H9 (cell line): Measurements from ENCODE around the gene ZNF385B. TPM values are rescaled to one million over a fixed set of nuclear protein-coding genes. Genes with fewer than 3 reads are reported as not detected.
A peak's percentile ranks its signal among the peaks of the same experiment; 100 is the strongest.

ENCODE experiments used
- DNase-seq: peaks from one replicate; pipeline ENCODE4 v3.0.0-alpha.2; 2017
- H2AFZ ChIP-seq: one replicate; pipeline ENCODE4 v1.6.1; 2013; ENCODE audit warnings: mild to moderate bottlenecking, low read length, control low read depth, moderate library complexity
- H2AK5ac ChIP-seq: 2 replicates; pipeline ENCODE4 v1.6.1; 2013; ENCODE audit warnings: low read length, control low read depth, mixed read lengths; ENCODE audit not compliant: insufficient read length
- H2BK120ac ChIP-seq: one replicate; pipeline ENCODE4 v1.6.1; 2013; ENCODE audit warnings: low read depth, mild to moderate bottlenecking, low read length, control low read depth, inconsistent platforms; ENCODE audit not compliant: poor library complexity, severe bottlenecking
- H2BK12ac ChIP-seq: 2 replicates; pipeline ENCODE4 v1.6.1; 2013; ENCODE audit warnings: low read length, control low read depth, mixed read lengths, low read depth; ENCODE audit not compliant: insufficient read length
- H2BK15ac ChIP-seq: 2 replicates; pipeline ENCODE4 v1.6.1; 2013; ENCODE audit warnings: low read depth, low read length, control low read depth
- H2BK20ac ChIP-seq: one replicate; pipeline ENCODE4 v1.6.1; 2013; ENCODE audit warnings: low read depth, mild to moderate bottlenecking, low read length, control low read depth, inconsistent platforms; ENCODE audit not compliant: poor library complexity, severe bottlenecking
- H2BK5ac ChIP-seq: 2 replicates; pipeline ENCODE4 v1.6.1; 2013; ENCODE audit warnings: low read length, control low read depth, mixed read lengths; ENCODE audit not compliant: insufficient read length
- H3K14ac ChIP-seq: 2 replicates; pipeline ENCODE4 v1.6.1; 2013; ENCODE audit warnings: low read length, control low read depth; ENCODE audit not compliant: insufficient read depth
- H3K18ac ChIP-seq: 2 replicates; pipeline ENCODE4 v1.6.1; 2013; ENCODE audit warnings: low read depth, mild to moderate bottlenecking, mixed read lengths, low read length, control low read depth; ENCODE audit not compliant: insufficient read length
- H3K23ac ChIP-seq: 2 replicates; pipeline ENCODE4 v1.6.1; 2013; ENCODE audit warnings: low read length, control low read depth, mixed read lengths, low read depth; ENCODE audit not compliant: insufficient read length
- H3K23me2 ChIP-seq: 2 replicates; pipeline ENCODE4 v1.6.1; 2013; ENCODE audit warnings: low read depth, mild to moderate bottlenecking, mixed read lengths, low read length, control low read depth; ENCODE audit not compliant: insufficient read length, poor library complexity, severe bottlenecking
- H3K27ac ChIP-seq: 2 replicates; pipeline ENCODE4 v1.5.1; 2013; ENCODE audit warnings: low read length, control low read depth, mixed read lengths, low read depth; ENCODE audit not compliant: insufficient read length
- H3K27me3 ChIP-seq: 2 replicates; pipeline ENCODE4 v1.6.1; 2013; ENCODE audit warnings: low read length, control low read depth, inconsistent platforms; ENCODE audit not compliant: insufficient read depth
- H3K4ac ChIP-seq: 2 replicates; pipeline ENCODE4 v1.6.1; 2013; ENCODE audit warnings: low read depth, mild to moderate bottlenecking, control low read depth, inconsistent platforms, low read length, moderate library complexity
- H3K4me1 ChIP-seq: 2 replicates; pipeline ENCODE4 v1.6.1; 2013; ENCODE audit warnings: low read length, control low read depth, inconsistent platforms; ENCODE audit not compliant: insufficient read depth
- H3K4me2 ChIP-seq: 2 replicates; pipeline ENCODE4 v1.6.1; 2013; ENCODE audit warnings: low read length, control low read depth, mixed read lengths; ENCODE audit not compliant: insufficient read length, insufficient read depth
- H3K56ac ChIP-seq: 2 replicates; pipeline ENCODE4 v1.6.1; 2013; ENCODE audit warnings: low read depth, mild to moderate bottlenecking, mixed read lengths, low read length, control low read depth; ENCODE audit not compliant: insufficient read length
- H3K79me1 ChIP-seq: 2 replicates; pipeline ENCODE4 v1.6.1; 2013; ENCODE audit warnings: low read depth, mild to moderate bottlenecking, moderate library complexity, low read length, control low read depth, inconsistent platforms; ENCODE audit not compliant: insufficient read depth, poor library complexity, severe bottlenecking
- H3K79me2 ChIP-seq: 2 replicates; pipeline ENCODE4 v1.6.1; 2013; ENCODE audit warnings: low read length, control low read depth, inconsistent platforms; ENCODE audit not compliant: insufficient read depth
- H3K9ac ChIP-seq: 2 replicates; pipeline ENCODE4 v1.6.1; 2013; ENCODE audit warnings: low read length, control low read depth, mixed read lengths; ENCODE audit not compliant: insufficient read length; ENCODE audit errors: extremely low read depth
- H3K9me3 ChIP-seq: one replicate; pipeline ENCODE4 v1.6.1; 2013; ENCODE audit warnings: low read depth, low read length, inconsistent platforms; ENCODE audit not compliant: control insufficient read depth
- H3T11ph ChIP-seq: one replicate; pipeline ENCODE4 v1.6.1; 2013; ENCODE audit warnings: mild to moderate bottlenecking, low read length, control low read depth, inconsistent platforms
- H4K20me1 ChIP-seq: one replicate; pipeline ENCODE4 v1.6.1; 2013; ENCODE audit not compliant: control insufficient read depth, insufficient read length, insufficient read depth
- H4K5ac ChIP-seq: 2 replicates; pipeline ENCODE4 v1.6.1; 2013; ENCODE audit warnings: low read depth, mild to moderate bottlenecking, mixed read lengths, low read length, control low read depth; ENCODE audit not compliant: insufficient read length
- H4K8ac ChIP-seq: replicated peaks from 2 replicates; pipeline ENCODE4 v1.6.1; 2013; ENCODE audit warnings: low read length, control low read depth, mixed read lengths, low read depth; ENCODE audit not compliant: insufficient read length
- H4K91ac ChIP-seq: 2 replicates; pipeline ENCODE4 v1.6.1; 2013; ENCODE audit warnings: low read depth, mild to moderate bottlenecking, moderate library complexity, mixed read lengths, low read length, control low read depth; ENCODE audit not compliant: insufficient read length
- H3K27ac Mint-ChIP-seq, 3 experiments: 2 replicates in 2 of 3; 3 replicates in 1 of 3; pipeline ENCODE4 v1.8.0; 2020 to 2021; ENCODE audit warnings: mixed read lengths in 3 of 3, mild to moderate bottlenecking in 1 of 3, moderate library complexity in 1 of 3
- H3K27me3 Mint-ChIP-seq: 2 replicates; pipeline ENCODE4 v1.8.0; 2021; ENCODE audit warnings: low read depth, mild to moderate bottlenecking, moderate library complexity, mixed read lengths
- H3K36me3 Mint-ChIP-seq, 3 experiments: 2 replicates in 2 of 3; 3 replicates in 1 of 3; pipeline ENCODE4 v1.8.0; 2020 to 2021; ENCODE audit warnings: low read depth in 3 of 3, mixed read lengths in 3 of 3; ENCODE audit not compliant: insufficient read depth in 1 of 3
- H3K4me1 Mint-ChIP-seq, 2 experiments: 2 replicates each; pipeline ENCODE4 v1.8.0; 2020; ENCODE audit warnings: mixed read lengths in 2 of 2
- H3K4me3 Mint-ChIP-seq, 2 experiments: 2 replicates in 1 of 2; 3 replicates in 1 of 2; pipeline ENCODE4 v1.8.0; 2020 to 2021; ENCODE audit warnings: mild to moderate bottlenecking in 2 of 2, mixed read lengths in 2 of 2, moderate library complexity in 1 of 2
- H3K9me3 Mint-ChIP-seq, 2 experiments: 2 replicates in 1 of 2; 3 replicates in 1 of 2; pipeline ENCODE4 v1.8.0; 2020; ENCODE audit warnings: mild to moderate bottlenecking in 2 of 2, mixed read lengths in 2 of 2, moderate library complexity in 1 of 2
- CTCF ChIP-seq: fragments of 200-600 bp; sonication (generic); conservative IDR thresholded peaks from 3 replicates; pipeline ENCODE4 v1.8.0; 2021; ENCODE audit warnings: antibody characterized with exemption, mild to moderate bottlenecking
- WGBS: extraction: QIAGEN DNeasy Blood & Tissue Kit; methylation state at CpG from one replicate; pipeline ENCODE4 v1.1.7; 2013; ENCODE audit warnings: missing lambda C conversion rate, low lambda C conversion rate, mixed read lengths; ENCODE audit not compliant: insufficient read length; ENCODE audit errors: extremely low coverage; 5-methylcytosine and 5-hydroxymethylcytosine counted together
- total RNA-seq: library from RNA; stranded (reverse); gene quantifications from 2 replicates; pipeline ENCODE4 v1.2.1, GENCODE V29; 2021

Gene ZNF385B
- total RNA-seq, 1 experiment from 2014 or later, result 2.1 TPM

DNA sequence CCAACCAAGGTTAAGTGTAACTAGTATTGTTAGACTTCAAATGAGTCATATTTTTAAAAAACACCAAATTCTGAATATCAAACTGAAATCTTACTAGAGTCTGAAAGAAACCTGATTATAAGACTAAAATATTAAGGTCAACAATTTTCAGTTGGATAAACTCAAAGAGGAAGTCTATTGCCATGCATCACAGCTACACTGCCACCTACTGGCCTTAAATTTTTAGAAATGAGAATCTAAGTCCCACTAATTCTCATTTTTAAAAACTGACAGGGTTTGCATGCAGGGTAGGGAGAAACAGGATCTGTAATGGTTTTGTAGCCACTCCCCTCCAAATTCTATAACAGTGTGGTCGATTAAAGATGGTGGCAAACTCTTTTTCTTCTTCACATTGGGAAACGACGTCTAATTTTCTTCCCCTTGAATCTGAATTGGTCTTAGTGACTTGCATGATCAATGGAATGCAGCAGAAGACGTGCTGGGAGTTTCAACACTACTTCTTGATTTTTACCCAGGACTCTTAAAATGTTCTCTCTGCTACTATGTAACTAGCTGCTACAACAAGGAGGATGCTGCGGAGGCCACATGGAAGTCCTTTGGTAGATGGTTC is 420.7 kb downstream of the ZNF385B start:
- no peaks in the 10 kb centered on the region for H3K36me3 Mint-ChIP-seq
- no peak overlapping the region for H3K27ac Mint-ChIP-seq
- WGBS, result no CpG with 5 or more reads among the region's 5 CpGs
- no peak overlapping the region for H3K4me3 Mint-ChIP-seq
- Histone ChIP-seq H4K91ac (no peak overlapping the region), H2BK12ac (no peak overlapping the region), H3K23me2 (no peaks in the 10 kb centered on the region), H3K14ac (no peak overlapping the region), H3K27me3 (no peaks in the 10 kb centered on the region), H2AFZ (no peak overlapping the region), H4K8ac (no peak overlapping the region), H2AK5ac (no peak overlapping the region), H2BK15ac (no peak overlapping the region), H2BK5ac (no peak overlapping the region), H3K4me2 (no peak overlapping the region), H3K23ac (no peak overlapping the region), H3K18ac (no peak overlapping the region), H3K9ac (no peak overlapping the region), H3K79me1 (no peaks in the 10 kb centered on the region), H3K56ac (no peak overlapping the region), H2BK20ac (no peak overlapping the region), H3K4ac (no peak overlapping the region), H3K79me2 (no peaks in the 10 kb centered on the region), H4K5ac (no peak overlapping the region), H3K9me3 (no peaks in the 10 kb centered on the region), H3T11ph (no peak overlapping the region), H3K4me1 (peaks cover 9% of the 10 kb centered on the region; the same call in 1 of the 2 replicates), H2BK120ac (no peak overlapping the region), H4K20me1 (no peaks in the 10 kb centered on the region), H3K27ac (no peak overlapping the region)
- H3K27me3 Mint-ChIP-seq, result no peaks in the 10 kb centered on the region
- no peaks in the 10 kb centered on the region for H3K9me3 Mint-ChIP-seq
- peak; percentile 78 for TF ChIP-seq CTCF
- peaks cover 36 to 38% of the 10 kb centered on the region in 2 experiments for H3K4me1 Mint-ChIP-seq
- no peak for DNase-seq
